ENCODE data around the gene MIDN. TPM values are rescaled to one million over a fixed set of nuclear protein-coding genes. Genes with fewer than 3 reads are reported as not detected.

The MIDN gene
- total and polyA plus RNA-seq, 8 donors: 17.0 to 118 (median 33.2) TPM

- Histone ChIP-seq H3K36me3 (peaks cover 15 to 32% (median 25%) of the 10 kb centered on the region in 4 donors), H3K4me1 (peaks cover 30 to 60% (median 48%) of the 10 kb centered on the region in 4 donors), H3K27me3 (peaks cover 0 to 8% (median 0%) of the 10 kb centered on the region in 3 donors), H3K27ac (peak overlapping the region in 2 of 5 donors; percentile 0 to 66), H3K9me3 (no peaks in the 10 kb centered on the region), H3K4me3 (no peak overlapping the region)
- TF ChIP-seq, protein P1, sequence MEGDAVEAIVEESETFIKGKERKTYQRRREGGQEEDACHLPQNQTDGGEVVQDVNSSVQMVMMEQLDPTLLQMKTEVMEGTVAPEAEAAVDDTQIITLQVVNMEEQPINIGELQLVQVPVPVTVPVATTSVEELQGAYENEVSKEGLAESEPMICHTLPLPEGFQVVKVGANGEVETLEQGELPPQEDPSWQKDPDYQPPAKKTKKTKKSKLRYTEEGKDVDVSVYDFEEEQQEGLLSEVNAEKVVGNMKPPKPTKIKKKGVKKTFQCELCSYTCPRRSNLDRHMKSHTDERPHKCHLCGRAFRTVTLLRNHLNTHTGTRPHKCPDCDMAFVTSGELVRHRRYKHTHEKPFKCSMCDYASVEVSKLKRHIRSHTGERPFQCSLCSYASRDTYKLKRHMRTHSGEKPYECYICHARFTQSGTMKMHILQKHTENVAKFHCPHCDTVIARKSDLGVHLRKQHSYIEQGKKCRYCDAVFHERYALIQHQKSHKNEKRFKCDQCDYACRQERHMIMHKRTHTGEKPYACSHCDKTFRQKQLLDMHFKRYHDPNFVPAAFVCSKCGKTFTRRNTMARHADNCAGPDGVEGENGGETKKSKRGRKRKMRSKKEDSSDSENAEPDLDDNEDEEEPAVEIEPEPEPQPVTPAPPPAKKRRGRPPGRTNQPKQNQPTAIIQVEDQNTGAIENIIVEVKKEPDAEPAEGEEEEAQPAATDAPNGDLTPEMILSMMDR (IDR thresholded peaks at IDR 0.05): no peak
- TF ChIP-seq POLR2AphosphoS5 (IDR thresholded peaks at IDR 0.05) (no peak), EP300 (IDR thresholded peaks at IDR 0.05) (no peak), POLR2A (IDR thresholded peaks at IDR 0.05) (no peak)
- DNase-seq: peak in 1 of 2 donors; percentile 69
- 66 to 76% (median 67%) methylated on average over 17 to 38 of the region's 38 CpGs for WGBS, 5 donors
- intact Hi-C loops (cut with DNase I; ENCODE audit: low total_unique reads): no loop called here
Observed at GRCh38 chr19:1230783-1231489, 17.4 kb upstream of the MIDN start.

- Histone ChIP-seq H3K27me3 (peaks cover 0 to 19% (median 5%) of the 10 kb centered on the region in 3 donors), H3K27ac (peak overlapping the region; percentile 16 to 74 (median 59)), H3K4me1 (peaks cover 38 to 66% (median 57%) of the 10 kb centered on the region in 4 donors), H3K9me3 (no peaks in the 10 kb centered on the region), H3K4me3 (no peak overlapping the region), H3K36me3 (peaks cover 6 to 21% (median 15%) of the 10 kb centered on the region in 4 donors)
- 42 to 58% (median 52%) methylated on average over 13 to 15 of the region's 15 CpGs for WGBS, 5 donors
- TF ChIP-seq EP300 (IDR thresholded peaks at IDR 0.05) (no peak), POLR2AphosphoS5 (IDR thresholded peaks at IDR 0.05) (peak in 2 of 3 donors; percentile 24 to 63), POLR2A (IDR thresholded peaks at IDR 0.05) (no peak)
- TF ChIP-seq, protein P1 (IDR thresholded peaks at IDR 0.05): no peak
- DNase-seq: peak; percentile 65 to 79
- intact Hi-C loops (cut with DNase I; ENCODE audit: low total_unique reads): no loop called here
Observed at GRCh38 chr19:1231729-1232637, 16.4 kb upstream of the MIDN start.

GRCh38 chr19:1232652-1233072 is 15.7 kb upstream of the MIDN start:
- intact Hi-C loops (cut with DNase I; ENCODE audit: low total_unique reads): no loop called here
- H3K4me1 ChIP-seq: peaks cover 45 to 65% (median 57%) of the 10 kb centered on the region in 4 donors
- H3K36me3 ChIP-seq: peaks cover 1 to 15% (median 8%) of the 10 kb centered on the region in 4 donors
- peaks cover 0 to 25% (median 11%) of the 10 kb centered on the region in 3 donors for H3K27me3 ChIP-seq
- no peaks in the 10 kb centered on the region for H3K9me3 ChIP-seq
- DNase-seq: peak; percentile 66 to 79
- WGBS, 5 donors: 0 to 20% (median 20%) methylated on average over 1 to 15 of the region's 15 CpGs
- peak overlapping the region; percentile 16 to 74 (median 59) for H3K27ac ChIP-seq
- TF ChIP-seq EP300 (IDR thresholded peaks at IDR 0.05): no peak
- no peak for TF ChIP-seq POLR2AphosphoS5 (IDR thresholded peaks at IDR 0.05)
- TF ChIP-seq, protein P1 (IDR thresholded peaks at IDR 0.05): no peak
- TF ChIP-seq POLR2A (IDR thresholded peaks at IDR 0.05): no peak
- H3K4me3 ChIP-seq: no peak overlapping the region

DNA sequence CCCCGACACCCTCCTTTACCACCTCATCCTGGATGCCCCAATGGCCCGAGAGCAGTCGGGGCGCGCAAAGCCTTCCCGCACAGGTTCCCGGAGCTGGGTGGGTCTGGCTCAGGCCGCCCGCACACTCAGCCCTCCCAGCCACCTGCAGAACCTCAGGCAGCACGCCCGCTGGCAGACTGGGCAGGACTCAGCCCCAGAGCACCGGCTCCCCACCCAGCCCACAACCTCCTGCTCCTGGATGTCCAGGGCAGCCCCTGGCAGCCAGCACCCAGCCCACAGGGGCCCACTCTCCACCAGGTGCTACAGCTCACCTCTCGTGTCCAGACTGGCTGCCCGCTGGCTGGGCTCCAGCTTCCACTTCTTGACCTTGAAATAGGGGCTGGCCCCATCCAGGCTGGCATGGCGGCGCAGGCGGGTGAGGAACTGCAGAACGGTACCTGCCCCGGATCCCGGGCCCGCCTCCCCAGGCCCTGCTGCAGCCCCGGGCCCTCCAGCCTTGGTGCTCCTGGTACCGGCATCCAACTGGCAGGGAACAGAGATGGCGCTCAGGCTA is 15.2 kb upstream of the MIDN start:
- no peak for TF ChIP-seq POLR2AphosphoS5 (IDR thresholded peaks at IDR 0.05)
- TF ChIP-seq POLR2A (IDR thresholded peaks at IDR 0.05): no peak
- TF ChIP-seq, protein P1 (IDR thresholded peaks at IDR 0.05): no peak
- no peak for TF ChIP-seq EP300 (IDR thresholded peaks at IDR 0.05)
- 37 to 80% (median 59%) methylated on average over 17 to 24 of the region's 24 CpGs for WGBS, 5 donors
- Histone ChIP-seq H3K9me3 (no peaks in the 10 kb centered on the region), H3K27me3 (peaks cover 0 to 27% (median 11%) of the 10 kb centered on the region in 3 donors), H3K4me3 (no peak overlapping the region), H3K4me1 (peaks cover 47 to 65% (median 58%) of the 10 kb centered on the region in 4 donors), H3K27ac (peak overlapping the region; percentile 16 to 74 (median 59)), H3K36me3 (peaks cover 0 to 9% (median 3%) of the 10 kb centered on the region in 4 donors)
- intact Hi-C loops (cut with DNase I; ENCODE audit: low total_unique reads): no loop called here
- DNase-seq: peak; percentile 55 to 76
